ENCODE results near the gene PPWD1.
"Not testable (repeated sequence)": the region's sequence is repeated elsewhere in the genome, so short reads cannot be mapped to it uniquely, and the experiment has no call there.

The PPWD1 gene

DNA sequence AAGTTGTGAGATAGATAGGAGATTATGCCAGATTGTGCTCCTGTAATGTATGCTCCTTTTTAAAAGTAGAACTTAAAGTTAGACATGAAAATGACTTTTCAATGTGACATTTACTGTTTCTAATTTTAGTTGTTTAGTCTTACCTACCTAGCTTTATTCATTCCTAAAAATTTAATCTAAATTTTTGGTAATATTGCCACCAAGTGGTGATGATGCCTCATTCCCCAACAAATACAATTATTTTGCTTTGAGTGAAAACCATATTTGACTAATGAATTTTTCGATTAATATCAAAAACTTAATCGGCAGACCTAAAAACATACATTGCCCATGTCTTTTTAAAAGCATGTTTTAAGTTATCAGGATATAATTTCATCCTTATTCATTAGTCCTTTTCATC, 25.6 kb downstream of the PPWD1 start:
- no peak overlapping the region for H3K4me2 ChIP-seq (ENCODE audit: low read length, poor library complexity, severe bottlenecking)
- no CpG with 5 or more reads among the region's 2 CpGs for WGBS
- H2BK120ac ChIP-seq (ENCODE audit: low read depth, low read length): no peak overlapping the region
- H3K18ac ChIP-seq (ENCODE audit: low read depth in 1 of 2, low read length in 2 of 2): no peak overlapping the region
- H2BK12ac ChIP-seq (ENCODE audit: low read length in 2 of 2): no peak overlapping the region
- no peak overlapping the region for H3K14ac ChIP-seq (ENCODE audit: low read length in 2 of 2)
- H4K91ac ChIP-seq (ENCODE audit: low read length): no peak overlapping the region
- H4K8ac ChIP-seq (ENCODE audit: low read length): no peak overlapping the region
- no peak overlapping the region for H3K27ac ChIP-seq (ENCODE audit: low read length, poor library complexity, severe bottlenecking)
- peaks cover 7 to 99% of the 10 kb centered on the region in 2 experiments for H3K36me3 ChIP-seq (ENCODE audit: control insufficient read depth in 1 of 2, insufficient read depth in 2 of 2, low read depth in 1 of 2, low read length in 2 of 2)
- H3K9ac ChIP-seq (ENCODE audit: low read length): no peak overlapping the region
- no peak overlapping the region for H3K4me3 ChIP-seq (ENCODE audit: insufficient read depth in 1 of 2, low read depth in 1 of 2, low read length in 2 of 2)
- DNase-seq: no peak
- no peaks in the 10 kb centered on the region for H3K27me3 ChIP-seq (ENCODE audit: control insufficient read depth in 1 of 2, insufficient read depth in 1 of 2, low read length in 2 of 2)
- H3K23ac ChIP-seq (ENCODE audit: low read length in 2 of 2): no peak overlapping the region
- H2AFZ ChIP-seq (ENCODE audit: low read depth, low read length): no peak overlapping the region
- H3K79me1 ChIP-seq (replicated peaks; ENCODE audit: low read length, poor library complexity, severe bottlenecking): peaks cover 9% of the 10 kb centered on the region
- no peak overlapping the region for H2AK5ac ChIP-seq (ENCODE audit: low read length, severe bottlenecking)
- H3K4ac ChIP-seq (ENCODE audit: low read depth in 1 of 2, low read length in 2 of 2): no peak overlapping the region
- no peaks in the 10 kb centered on the region for H3K4me1 ChIP-seq (ENCODE audit: control insufficient read depth, insufficient read depth, low read depth, low read length)
- no peaks in the 10 kb centered on the region for H3K9me3 ChIP-seq (ENCODE audit: control insufficient read depth, low read length)
- no peak overlapping the region for H2BK15ac ChIP-seq (ENCODE audit: low read depth, poor library complexity, severe bottlenecking)
- no peak overlapping the region for H2BK5ac ChIP-seq (ENCODE audit: low read depth, low read length, poor library complexity, severe bottlenecking)

DNA sequence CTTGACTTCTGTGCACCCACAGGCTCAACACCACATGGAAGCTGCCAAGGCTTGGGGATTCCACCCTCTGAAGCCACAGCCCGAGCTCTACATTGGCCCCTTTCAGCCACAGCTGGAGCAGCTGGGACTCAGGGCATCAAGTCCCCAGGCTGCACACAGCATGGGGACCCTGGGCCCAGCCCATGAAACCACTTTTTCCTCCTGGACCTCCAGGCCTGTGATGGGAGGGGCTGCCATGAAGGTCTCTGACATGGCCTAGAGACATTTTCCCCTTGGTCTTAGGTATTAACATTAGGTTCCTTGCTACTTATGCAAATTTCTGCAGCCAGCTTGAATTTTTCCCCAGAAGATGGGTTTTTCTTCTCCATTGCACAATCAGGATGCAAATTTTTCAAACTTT, 38.7 kb downstream of the PPWD1 start:
- not testable (repeated sequence) for H3K18ac ChIP-seq (ENCODE audit: low read depth in 1 of 2, low read length in 2 of 2); H2BK120ac ChIP-seq (ENCODE audit: low read depth, low read length); H2BK12ac ChIP-seq (ENCODE audit: low read length in 2 of 2); H3K27me3 ChIP-seq (ENCODE audit: control insufficient read depth in 1 of 2, insufficient read depth in 1 of 2, low read length in 2 of 2); H3K27ac ChIP-seq (ENCODE audit: low read length, poor library complexity, severe bottlenecking); H2BK15ac ChIP-seq (ENCODE audit: low read depth, poor library complexity, severe bottlenecking); H3K4me2 ChIP-seq (ENCODE audit: low read length, poor library complexity, severe bottlenecking); H2AK5ac ChIP-seq (ENCODE audit: low read length, severe bottlenecking); H3K9me3 ChIP-seq (ENCODE audit: control insufficient read depth, low read length); H3K9ac ChIP-seq (ENCODE audit: low read length); H3K14ac ChIP-seq (ENCODE audit: low read length in 2 of 2); H3K4me3 ChIP-seq (ENCODE audit: insufficient read depth in 1 of 2, low read depth in 1 of 2, low read length in 2 of 2); H2BK5ac ChIP-seq (ENCODE audit: low read depth, low read length, poor library complexity, severe bottlenecking); H3K4me1 ChIP-seq (ENCODE audit: control insufficient read depth, insufficient read depth, low read depth, low read length); H4K91ac ChIP-seq (ENCODE audit: low read length); H4K8ac ChIP-seq (ENCODE audit: low read length); H3K23ac ChIP-seq (ENCODE audit: low read length in 2 of 2); H2AFZ ChIP-seq (ENCODE audit: low read depth, low read length); DNase-seq; H3K4ac ChIP-seq (ENCODE audit: low read depth in 1 of 2, low read length in 2 of 2)
- peaks cover 23 to 99% of the 10 kb centered on the region in 2 experiments for H3K36me3 ChIP-seq (ENCODE audit: control insufficient read depth in 1 of 2, insufficient read depth in 2 of 2, low read depth in 1 of 2, low read length in 2 of 2)
- H3K79me1 ChIP-seq (replicated peaks; ENCODE audit: low read length, poor library complexity, severe bottlenecking): peaks cover 25% of the 10 kb centered on the region
- 100% methylated on average over 1 of the region's 1 CpG for WGBS

DNA sequence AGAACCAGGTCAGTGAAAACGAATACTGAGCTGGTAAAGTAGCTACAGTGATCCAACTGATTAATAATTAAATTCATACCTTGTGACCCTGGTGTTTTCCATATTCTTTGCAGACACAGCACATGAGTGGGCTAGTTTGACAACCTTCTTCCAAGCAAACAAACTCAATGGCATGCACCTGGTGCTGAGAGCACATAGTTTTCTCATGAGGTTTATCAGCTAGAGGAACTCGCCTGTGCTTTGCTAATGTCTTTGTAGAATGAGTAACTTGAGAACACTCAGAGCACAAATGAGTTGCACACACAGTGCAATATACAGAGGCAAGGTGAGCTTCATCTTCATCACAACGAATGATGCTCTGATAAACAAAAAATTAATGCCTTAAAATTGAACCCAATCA, 48.4 kb downstream of the PPWD1 start:
- H2BK15ac ChIP-seq (ENCODE audit: low read depth, poor library complexity, severe bottlenecking): no peak overlapping the region
- H4K8ac ChIP-seq (ENCODE audit: low read length): no peak overlapping the region
- H3K9me3 ChIP-seq (ENCODE audit: control insufficient read depth, low read length): no peaks in the 10 kb centered on the region
- H3K4me2 ChIP-seq (ENCODE audit: low read length, poor library complexity, severe bottlenecking): no peak overlapping the region
- WGBS: 96% methylated on average over 3 of the region's 3 CpGs
- no peaks in the 10 kb centered on the region for H3K27me3 ChIP-seq (ENCODE audit: control insufficient read depth in 1 of 2, insufficient read depth in 1 of 2, low read length in 2 of 2)
- H2AFZ ChIP-seq (ENCODE audit: low read depth, low read length): no peak overlapping the region
- no peak overlapping the region for H2AK5ac ChIP-seq (ENCODE audit: low read length, severe bottlenecking)
- H3K9ac ChIP-seq (ENCODE audit: low read length): no peak overlapping the region
- H3K18ac ChIP-seq (ENCODE audit: low read depth in 1 of 2, low read length in 2 of 2): no peak overlapping the region
- peaks cover 5 to 93% of the 10 kb centered on the region in 2 experiments for H3K36me3 ChIP-seq (ENCODE audit: control insufficient read depth in 1 of 2, insufficient read depth in 2 of 2, low read depth in 1 of 2, low read length in 2 of 2)
- H3K4me3 ChIP-seq (ENCODE audit: insufficient read depth in 1 of 2, low read depth in 1 of 2, low read length in 2 of 2): no peak overlapping the region
- peaks cover 3% of the 10 kb centered on the region for H3K4me1 ChIP-seq (ENCODE audit: control insufficient read depth, insufficient read depth, low read depth, low read length)
- no peak overlapping the region for H4K91ac ChIP-seq (ENCODE audit: low read length)
- H3K79me1 ChIP-seq (replicated peaks; ENCODE audit: low read length, poor library complexity, severe bottlenecking): peaks cover 19% of the 10 kb centered on the region
- no peak for DNase-seq
- H3K27ac ChIP-seq (ENCODE audit: low read length, poor library complexity, severe bottlenecking): peak overlapping the region; percentile 57
- H2BK12ac ChIP-seq (ENCODE audit: low read length in 2 of 2): no peak overlapping the region
- H3K4ac ChIP-seq (ENCODE audit: low read depth in 1 of 2, low read length in 2 of 2): no peak overlapping the region
- no peak overlapping the region for H2BK120ac ChIP-seq (ENCODE audit: low read depth, low read length)
- no peak overlapping the region for H3K23ac ChIP-seq (ENCODE audit: low read length in 2 of 2)
- no peak overlapping the region for H3K14ac ChIP-seq (ENCODE audit: low read length in 2 of 2)
- no peak overlapping the region for H2BK5ac ChIP-seq (ENCODE audit: low read depth, low read length, poor library complexity, severe bottlenecking)

DNA sequence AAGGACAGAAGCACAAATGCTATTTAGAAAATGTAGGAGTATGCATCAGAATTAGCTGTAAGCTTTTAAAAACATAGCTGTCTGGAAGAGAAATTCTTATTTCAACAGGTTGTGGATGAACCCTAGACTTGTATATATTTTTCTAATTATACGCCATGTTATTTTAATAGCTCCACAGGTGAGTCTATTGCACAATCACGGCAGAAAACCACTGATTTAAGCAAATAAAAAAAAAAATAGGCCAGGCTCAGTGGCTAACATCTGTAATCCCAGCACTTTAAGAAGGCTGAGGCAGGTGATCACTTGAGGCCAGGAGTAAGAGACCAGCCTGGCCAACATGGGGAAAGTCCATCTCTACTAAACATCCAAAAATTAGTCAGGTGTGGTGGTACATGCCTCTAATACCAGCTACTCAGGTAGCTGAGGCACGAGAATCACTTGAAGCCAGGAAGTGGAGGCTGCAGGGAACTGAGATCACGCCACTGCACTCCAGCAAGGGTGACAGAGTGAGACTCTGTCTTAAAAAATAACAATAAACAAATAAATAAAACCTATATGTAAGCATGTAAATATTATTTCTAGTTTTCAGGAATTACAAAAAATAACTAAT, 49.3 kb downstream of the PPWD1 start:
- H2BK12ac ChIP-seq (ENCODE audit: low read length in 2 of 2): no peak overlapping the region
- no peaks in the 10 kb centered on the region for H3K9me3 ChIP-seq (ENCODE audit: control insufficient read depth, low read length)
- no peak overlapping the region for H2BK120ac ChIP-seq (ENCODE audit: low read depth, low read length)
- peaks cover 3% of the 10 kb centered on the region for H3K4me1 ChIP-seq (ENCODE audit: control insufficient read depth, insufficient read depth, low read depth, low read length)
- H3K27ac ChIP-seq (ENCODE audit: low read length, poor library complexity, severe bottlenecking): peak overlapping the region; percentile 45
- no peak overlapping the region for H4K91ac ChIP-seq (ENCODE audit: low read length)
- H4K8ac ChIP-seq (ENCODE audit: low read length): no peak overlapping the region
- H3K18ac ChIP-seq (ENCODE audit: low read depth in 1 of 2, low read length in 2 of 2): no peak overlapping the region
- DNase-seq: no peak
- no peak overlapping the region for H3K4me2 ChIP-seq (ENCODE audit: low read length, poor library complexity, severe bottlenecking)
- no peak overlapping the region for H3K23ac ChIP-seq (ENCODE audit: low read length in 2 of 2)
- no peaks in the 10 kb centered on the region for H3K27me3 ChIP-seq (ENCODE audit: control insufficient read depth in 1 of 2, insufficient read depth in 1 of 2, low read length in 2 of 2)
- peak overlapping the region; percentile 57 for H2AK5ac ChIP-seq (ENCODE audit: low read length, severe bottlenecking)
- H2AFZ ChIP-seq (ENCODE audit: low read depth, low read length): no peak overlapping the region
- H3K79me1 ChIP-seq (replicated peaks; ENCODE audit: low read length, poor library complexity, severe bottlenecking): peaks cover 19% of the 10 kb centered on the region
- peaks cover 3 to 93% of the 10 kb centered on the region in 2 experiments for H3K36me3 ChIP-seq (ENCODE audit: control insufficient read depth in 1 of 2, insufficient read depth in 2 of 2, low read depth in 1 of 2, low read length in 2 of 2)
- H3K4ac ChIP-seq (ENCODE audit: low read depth in 1 of 2, low read length in 2 of 2): no peak overlapping the region
- H2BK5ac ChIP-seq (ENCODE audit: low read depth, low read length, poor library complexity, severe bottlenecking): peak overlapping the region; percentile 22
- H3K14ac ChIP-seq (ENCODE audit: low read length in 2 of 2): no peak overlapping the region
- H3K4me3 ChIP-seq (ENCODE audit: insufficient read depth in 1 of 2, low read depth in 1 of 2, low read length in 2 of 2): no peak overlapping the region
- no peak overlapping the region for H3K9ac ChIP-seq (ENCODE audit: low read length)
- H2BK15ac ChIP-seq (ENCODE audit: low read depth, poor library complexity, severe bottlenecking): no peak overlapping the region
- 94% methylated on average over 3 of the region's 4 CpGs for WGBS
